ENCODE results near the gene TPRG1L. TPM values are rescaled to one million over a fixed set of nuclear protein-coding genes. Genes with fewer than 3 reads are reported as not detected.
"Not testable (repeated sequence)": the region's sequence is repeated elsewhere in the genome, so short reads cannot be mapped to it uniquely, and the experiment has no call there.

The TPRG1L gene
- total and polyA plus RNA-seq, 5 donors, result 35.8 to 51.4 (median 46.6) TPM

DNA sequence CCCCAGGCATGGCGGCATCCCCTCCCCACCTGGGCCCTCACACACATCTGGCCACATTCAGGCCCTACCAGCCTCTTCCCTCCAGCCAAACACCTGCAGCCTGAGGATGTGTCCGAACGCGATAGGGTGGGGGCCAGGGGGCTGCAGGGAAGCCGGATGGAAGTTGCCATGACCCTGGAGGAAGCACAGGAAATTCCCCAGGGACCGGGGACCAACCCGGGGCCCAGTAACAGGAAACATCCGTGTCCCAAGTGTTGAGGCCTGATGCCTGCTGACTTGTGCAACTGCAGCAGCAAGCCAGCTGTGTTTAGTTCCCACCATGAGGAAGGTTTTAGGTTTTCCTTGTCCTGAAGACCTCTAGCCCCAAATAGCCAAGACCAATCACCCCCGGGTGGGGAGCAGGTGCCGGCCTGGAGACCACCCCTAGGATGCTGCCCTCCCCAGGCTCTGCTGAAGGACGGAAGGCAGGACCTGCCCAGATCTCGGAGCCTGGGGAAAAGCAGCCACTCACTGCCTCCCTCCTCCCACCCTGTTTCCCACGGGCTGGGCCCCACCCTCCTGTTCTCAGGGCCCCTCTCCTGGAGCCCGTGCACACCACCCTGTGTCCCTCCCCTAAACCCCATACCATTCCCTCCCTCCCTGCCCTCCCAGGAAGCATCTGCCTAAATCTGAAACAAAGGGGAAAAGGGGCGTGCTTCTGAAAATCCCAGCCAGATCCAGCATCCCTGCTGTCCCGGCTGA lies 43.3 kb upstream of the TPRG1L start:
- no peak overlapping the region for H3K4me3 ChIP-seq (ENCODE audit: low read length)
- no peak overlapping the region for H3K27ac ChIP-seq (ENCODE audit: low read length)
- H3K9me3 ChIP-seq (ENCODE audit: control insufficient read depth, low read length), result no peaks in the 10 kb centered on the region
- ATAC-seq, result no peak
- no peaks in the 10 kb centered on the region for H3K27me3 ChIP-seq (ENCODE audit: control insufficient read depth, insufficient read depth)
- intact Hi-C loops (cut with DNase I), result no loop called here
- DNase-seq, result no peak
- WGBS, result 51% methylated on average over 16 of the region's 16 CpGs
- no peaks in the 10 kb centered on the region for H3K4me1 ChIP-seq (ENCODE audit: control insufficient read depth, insufficient read depth, low read length)

DNA sequence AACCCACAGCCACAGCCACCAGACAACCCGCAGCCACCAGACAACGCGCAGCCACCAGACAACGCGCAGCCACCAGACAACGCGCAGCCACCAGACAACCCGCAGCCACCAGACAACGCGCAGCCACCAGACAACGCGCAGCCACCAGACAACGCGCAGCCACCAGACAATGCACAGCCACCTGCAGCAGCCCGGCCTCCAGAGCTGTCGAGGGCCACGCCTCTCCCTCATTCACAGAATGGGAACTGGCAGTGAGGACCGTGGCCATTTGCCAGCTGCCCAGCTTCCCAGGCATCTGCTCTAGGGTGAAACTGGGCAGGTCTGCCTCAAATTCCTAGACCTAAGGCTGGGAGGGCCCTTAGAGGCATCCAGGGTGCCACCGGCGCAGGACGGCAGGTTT lies 41.1 kb upstream of the TPRG1L start:
- WGBS, result 88% methylated on average over 17 of the region's 21 CpGs

DNA sequence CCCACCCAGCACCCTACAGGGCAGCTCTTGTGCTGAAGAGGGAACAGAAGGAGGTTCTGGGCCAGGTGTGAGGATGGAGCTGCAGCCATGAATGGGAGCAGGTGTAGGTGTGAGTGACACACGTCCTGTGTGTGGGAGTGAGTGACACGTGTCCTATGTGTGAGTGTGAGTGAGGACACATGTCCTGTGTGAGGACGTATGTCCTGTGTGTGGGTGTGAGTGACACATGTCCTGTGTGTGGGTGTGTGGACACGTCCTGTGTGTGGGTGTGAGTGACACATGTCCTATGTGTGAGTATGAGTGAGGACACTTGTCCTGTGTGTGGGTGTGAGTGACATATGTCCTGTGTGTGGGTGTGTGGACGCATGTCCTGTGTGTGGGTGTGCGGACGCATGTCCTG lies 39.9 kb upstream of the TPRG1L start:
- intact Hi-C loops (cut with DNase I), result no loop called here
- no peaks in the 10 kb centered on the region for H3K27me3 ChIP-seq (ENCODE audit: control insufficient read depth, insufficient read depth)
- H3K9me3 ChIP-seq (ENCODE audit: control insufficient read depth, low read length), result no peaks in the 10 kb centered on the region
- H3K4me1 ChIP-seq (ENCODE audit: control insufficient read depth, insufficient read depth, low read length), result no peaks in the 10 kb centered on the region
- ATAC-seq (no peak), DNase-seq (no peak)
- no peak overlapping the region for H3K27ac ChIP-seq (ENCODE audit: low read length)
- 79% methylated on average over 7 of the region's 7 CpGs for WGBS
- no peak overlapping the region for H3K4me3 ChIP-seq (ENCODE audit: low read length)

More for the DNA sequence above, 41.1 kb upstream of the TPRG1L start:
- DNase-seq; intact Hi-C loops (cut with DNase I); H3K27me3 ChIP-seq (ENCODE audit: control insufficient read depth, insufficient read depth); H3K4me3 ChIP-seq (ENCODE audit: low read length); H3K4me1 ChIP-seq (ENCODE audit: control insufficient read depth, insufficient read depth, low read length); H3K27ac ChIP-seq (ENCODE audit: low read length); ATAC-seq; H3K9me3 ChIP-seq (ENCODE audit: control insufficient read depth, low read length): not testable (repeated sequence)

DNA sequence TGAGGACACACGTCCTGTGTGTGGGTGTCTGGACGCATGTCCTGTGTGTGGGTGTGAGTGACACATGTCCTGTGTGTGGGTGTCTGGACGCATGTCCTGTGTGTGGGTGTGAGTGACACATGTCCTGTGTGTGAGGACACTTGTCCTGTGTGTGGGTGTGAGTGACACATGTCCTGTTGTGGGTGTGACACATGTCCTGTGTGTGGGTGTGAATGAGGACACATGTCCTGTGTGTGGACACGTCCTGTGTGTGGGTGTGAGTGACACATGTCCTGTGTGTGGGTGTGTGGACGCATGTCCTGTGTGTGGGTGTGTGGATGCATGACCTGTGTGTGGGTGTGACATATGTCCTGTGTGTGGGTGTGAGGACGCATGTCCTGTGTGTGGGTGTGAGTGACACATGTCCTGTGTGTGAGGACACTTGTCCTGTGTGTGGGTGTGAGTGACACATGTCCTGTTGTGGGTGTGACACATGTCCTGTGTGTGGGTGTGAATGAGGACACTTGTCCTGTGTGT lies 39.4 kb upstream of the TPRG1L start:
- intact Hi-C loops (cut with DNase I); ATAC-seq: not testable (repeated sequence)

DNA sequence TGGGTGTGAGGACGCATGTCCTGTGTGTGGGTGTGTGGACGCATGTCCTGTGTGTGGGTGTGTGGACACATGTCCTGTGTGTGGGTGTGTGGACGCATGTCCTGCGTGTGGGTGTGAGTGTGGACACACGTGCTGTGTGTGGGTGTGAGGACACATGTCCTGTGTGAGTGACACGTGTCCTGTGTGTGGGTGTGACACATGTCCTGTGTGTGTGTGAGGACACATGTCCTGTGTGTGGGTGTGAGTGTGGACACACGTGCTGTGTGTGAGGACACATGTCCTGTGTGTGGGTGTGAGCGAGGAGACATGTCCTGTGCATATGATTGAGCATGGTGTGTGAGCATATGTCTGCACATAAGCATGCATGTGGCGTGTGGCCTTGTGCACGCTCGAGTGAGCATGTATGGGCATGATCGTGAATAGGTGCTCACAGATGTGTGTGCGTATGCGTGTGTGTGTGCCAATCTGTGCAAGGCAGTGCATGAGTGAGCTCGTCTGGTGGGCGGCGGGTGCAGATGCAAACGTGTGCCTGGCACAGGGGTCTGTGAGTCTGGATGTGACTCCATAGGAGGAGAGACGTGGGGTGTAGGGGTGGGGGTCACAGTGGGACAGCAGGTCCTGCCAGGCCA lies 38.8 kb upstream of the TPRG1L start:
- no peaks in the 10 kb centered on the region for H3K9me3 ChIP-seq (ENCODE audit: control insufficient read depth, low read length)
- intact Hi-C loops (cut with DNase I), result no loop called here
- H3K27me3 ChIP-seq (ENCODE audit: control insufficient read depth, insufficient read depth), result no peaks in the 10 kb centered on the region
- WGBS, result 91% methylated on average over 19 of the region's 19 CpGs
- no peak overlapping the region for H3K4me3 ChIP-seq (ENCODE audit: low read length)
- H3K4me1 ChIP-seq (ENCODE audit: control insufficient read depth, insufficient read depth, low read length), result no peaks in the 10 kb centered on the region
- ATAC-seq (no peak), DNase-seq (no peak)
- no peak overlapping the region for H3K27ac ChIP-seq (ENCODE audit: low read length)

More for the DNA sequence above, 39.4 kb upstream of the TPRG1L start:
- H3K4me3 ChIP-seq (ENCODE audit: low read length); DNase-seq; H3K27me3 ChIP-seq (ENCODE audit: control insufficient read depth, insufficient read depth); H3K4me1 ChIP-seq (ENCODE audit: control insufficient read depth, insufficient read depth, low read length); H3K27ac ChIP-seq (ENCODE audit: low read length); H3K9me3 ChIP-seq (ENCODE audit: control insufficient read depth, low read length): not testable (repeated sequence)
- WGBS, result 63% methylated on average over 6 of the region's 6 CpGs

DNA sequence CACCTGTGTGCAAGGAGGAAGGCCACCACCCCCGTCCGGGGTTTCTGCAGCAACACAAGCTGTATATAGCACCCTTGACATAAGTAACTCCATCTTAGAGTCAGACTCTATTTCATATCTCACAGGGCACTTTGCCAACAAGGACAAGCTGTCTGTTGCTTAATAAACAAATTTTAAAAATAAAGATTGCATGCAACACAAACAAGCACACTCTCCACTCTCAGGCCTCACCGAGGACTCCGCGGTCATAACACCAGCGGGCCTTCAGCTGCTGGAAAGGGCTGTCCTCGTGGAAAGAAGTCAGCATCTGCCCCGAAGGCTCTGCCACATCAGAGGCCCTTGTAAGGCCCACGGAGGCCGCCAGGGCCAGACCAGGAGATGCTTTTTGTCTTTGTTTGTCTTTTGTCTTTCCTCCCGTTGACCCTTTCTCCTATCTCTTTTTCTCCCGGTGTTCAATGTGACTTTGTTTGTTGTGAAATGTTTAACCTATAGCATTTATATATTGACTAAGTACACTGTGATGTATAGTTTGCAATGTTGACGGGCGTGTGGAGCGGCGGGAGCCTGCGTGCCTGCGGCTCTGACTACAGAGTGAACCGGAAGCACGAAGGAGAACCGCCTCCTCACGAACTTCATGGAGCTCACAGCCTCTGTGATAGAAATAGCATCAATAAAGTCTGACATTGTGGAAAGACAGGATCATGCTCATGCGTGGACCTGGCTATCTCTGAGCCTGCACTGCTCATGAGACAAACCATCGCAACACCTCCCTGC lies 37.6 kb upstream of the TPRG1L start:
- intact Hi-C loops (cut with DNase I), result no loop called here
- H3K27me3 ChIP-seq (ENCODE audit: control insufficient read depth, insufficient read depth), result no peaks in the 10 kb centered on the region
- 81% methylated on average over 24 of the region's 24 CpGs for WGBS
- no peak for ATAC-seq
- no peak for DNase-seq
- H3K4me1 ChIP-seq (ENCODE audit: control insufficient read depth, insufficient read depth, low read length), result no peaks in the 10 kb centered on the region
- no peak overlapping the region for H3K4me3 ChIP-seq (ENCODE audit: low read length)
- no peaks in the 10 kb centered on the region for H3K9me3 ChIP-seq (ENCODE audit: control insufficient read depth, low read length)
- no peak overlapping the region for H3K27ac ChIP-seq (ENCODE audit: low read length)

DNA sequence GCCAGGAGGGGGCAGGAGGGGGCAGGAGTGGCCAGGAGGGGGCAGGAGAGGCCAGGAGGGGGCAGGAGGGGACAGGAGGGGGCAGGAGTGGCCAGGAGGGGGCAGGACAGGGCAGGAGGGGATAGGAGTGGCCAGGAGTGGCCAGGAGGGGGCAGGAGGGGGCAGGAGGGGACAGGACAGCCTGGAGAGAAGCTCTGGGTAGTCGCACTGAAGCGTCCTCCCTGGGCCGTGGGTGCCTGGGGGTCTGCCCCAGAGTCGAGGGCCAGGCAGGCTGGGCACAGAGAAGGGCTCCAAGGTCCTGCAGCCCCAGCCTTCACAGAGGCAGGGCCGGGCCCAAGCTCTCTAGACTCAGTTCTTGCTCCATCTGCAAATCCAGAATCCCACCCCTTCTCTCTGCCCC lies 36.4 kb upstream of the TPRG1L start:
- no peak for ATAC-seq
- Histone ChIP-seq H3K4me3 (ENCODE audit: low read length) (no peak overlapping the region), H3K9me3 (ENCODE audit: control insufficient read depth, low read length) (no peaks in the 10 kb centered on the region), H3K27me3 (ENCODE audit: control insufficient read depth, insufficient read depth) (no peaks in the 10 kb centered on the region), H3K4me1 (ENCODE audit: control insufficient read depth, insufficient read depth, low read length) (no peaks in the 10 kb centered on the region), H3K27ac (ENCODE audit: low read length) (no peak overlapping the region)
- intact Hi-C loops (cut with DNase I), result no loop called here
- DNase-seq, result no peak
- 90% methylated on average over 5 of the region's 5 CpGs for WGBS

DNA sequence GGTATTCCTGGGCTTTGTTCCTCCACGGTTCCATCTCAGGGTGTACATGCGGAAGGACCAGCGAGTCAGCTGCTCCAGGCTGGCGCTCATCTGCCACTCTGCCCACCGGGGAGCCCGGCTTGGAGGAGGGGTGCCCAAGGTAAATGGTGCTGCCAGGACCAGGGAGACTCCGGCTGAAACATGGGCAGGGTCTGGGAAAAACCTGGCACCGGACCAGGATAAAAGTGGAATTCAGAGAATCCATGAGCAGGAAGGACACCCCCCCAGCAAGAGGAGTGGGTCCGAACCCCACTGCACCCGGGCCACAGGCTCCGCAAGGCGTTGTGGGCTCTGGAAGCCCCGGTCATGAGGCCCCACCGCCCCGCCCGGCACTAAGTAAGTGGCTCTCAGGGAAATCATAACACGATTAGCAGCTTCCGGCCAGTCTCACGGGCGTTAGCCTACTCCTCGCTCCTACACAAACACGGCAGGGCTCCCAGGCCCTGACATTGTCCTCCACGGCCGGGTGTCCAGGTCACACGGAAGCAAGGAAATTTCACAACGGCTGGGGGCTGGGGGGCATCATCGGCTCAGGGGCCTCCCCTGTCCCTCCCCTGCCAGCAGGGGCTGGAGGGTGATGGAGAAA lies 34.6 kb upstream of the TPRG1L start:
- Histone ChIP-seq H3K9me3 (ENCODE audit: control insufficient read depth, low read length) (no peaks in the 10 kb centered on the region), H3K27ac (ENCODE audit: low read length) (no peak overlapping the region), H3K27me3 (ENCODE audit: control insufficient read depth, insufficient read depth) (no peaks in the 10 kb centered on the region), H3K4me1 (ENCODE audit: control insufficient read depth, insufficient read depth, low read length) (no peaks in the 10 kb centered on the region), H3K4me3 (ENCODE audit: low read length) (no peak overlapping the region)
- peak; percentile 58 to 83 (median 77) for DNase-seq
- intact Hi-C loops (cut with DNase I), result no loop called here
- WGBS, result 43% methylated on average over 27 of the region's 27 CpGs
- peak; percentile 70 to 90 for ATAC-seq

DNA sequence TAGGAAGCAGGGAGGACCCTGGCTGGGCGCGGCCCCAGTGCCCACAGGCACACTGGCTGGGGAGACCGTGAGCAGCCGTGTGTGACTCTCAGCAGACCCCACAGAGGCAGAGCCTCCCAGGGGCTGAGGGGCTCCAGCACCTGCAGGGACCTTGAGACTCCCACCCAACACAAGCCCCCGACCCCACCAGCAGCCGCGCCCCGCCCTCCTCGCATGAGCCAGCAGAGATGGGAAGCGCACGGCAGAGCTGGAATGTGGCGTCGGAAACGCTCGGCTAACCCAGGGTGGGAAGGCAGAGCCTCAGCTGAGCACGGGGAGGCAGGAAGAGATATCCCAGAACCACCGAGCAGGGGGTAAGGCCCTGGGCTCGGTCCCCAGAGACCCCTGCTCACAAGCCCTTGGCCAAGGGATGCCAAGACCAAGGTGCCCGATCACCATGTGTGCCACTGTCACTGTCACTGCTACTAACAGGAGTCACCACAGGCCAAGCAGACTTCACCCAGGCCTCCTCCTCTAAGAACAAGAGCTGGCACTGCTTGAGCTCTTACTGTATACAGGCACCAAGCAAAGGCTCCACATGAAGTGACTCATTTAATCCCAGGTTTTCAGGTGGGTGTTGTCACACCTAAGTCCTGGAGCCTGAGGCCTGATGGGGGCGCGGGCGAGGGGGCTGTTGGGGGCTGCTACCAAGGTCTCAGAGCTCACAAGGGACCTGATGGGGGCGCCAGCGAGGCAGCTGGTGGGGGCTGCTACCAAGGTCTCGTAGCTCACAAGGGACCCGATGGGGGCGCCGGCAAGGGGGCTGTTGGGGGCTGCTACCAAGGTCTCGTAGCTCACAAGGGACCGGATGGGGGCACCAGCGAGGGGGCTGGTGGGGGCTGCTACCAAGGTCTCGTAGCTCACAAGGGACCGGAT lies 33.6 kb upstream of the TPRG1L start:
- intact Hi-C loops (cut with DNase I), result no loop called here
- Histone ChIP-seq H3K9me3 (ENCODE audit: control insufficient read depth, low read length) (no peaks in the 10 kb centered on the region), H3K27me3 (ENCODE audit: control insufficient read depth, insufficient read depth) (no peaks in the 10 kb centered on the region), H3K4me1 (ENCODE audit: control insufficient read depth, insufficient read depth, low read length) (no peaks in the 10 kb centered on the region), H3K27ac (ENCODE audit: low read length) (no peak overlapping the region), H3K4me3 (ENCODE audit: low read length) (no peak overlapping the region)
- 86% methylated on average over 33 of the region's 33 CpGs for WGBS
- ATAC-seq (peak in 1 of 2 donors; percentile 40), DNase-seq (no peak)

DNA sequence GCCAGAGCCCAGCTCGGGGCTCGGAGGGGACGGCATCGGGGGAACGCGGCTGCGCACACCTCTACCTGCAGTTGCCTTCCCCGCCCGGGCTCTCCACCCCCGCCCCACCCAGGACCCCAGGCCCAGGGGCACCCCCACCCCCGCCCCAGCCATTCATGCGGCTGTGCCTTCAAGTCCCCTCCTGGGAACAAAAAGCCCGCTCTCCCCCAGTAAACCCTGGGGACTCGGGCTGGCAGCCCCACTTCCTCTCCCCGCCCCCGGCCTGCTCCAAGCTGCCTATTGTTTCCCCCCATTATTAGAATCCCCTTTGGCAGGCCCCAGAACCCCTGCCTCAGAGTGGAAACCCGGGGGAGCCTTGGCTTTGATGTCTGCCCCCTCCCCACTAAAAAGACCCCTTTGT lies 31.5 kb upstream of the TPRG1L start:
- peaks cover under 1% of the 10 kb centered on the region for H3K4me1 ChIP-seq (ENCODE audit: control insufficient read depth, insufficient read depth, low read length)
- WGBS, result 87% methylated on average over 17 of the region's 17 CpGs
- intact Hi-C loops (cut with DNase I), result no loop called here

More for the DNA sequence above, 31.5 kb upstream of the TPRG1L start:
- Histone ChIP-seq H3K9me3 (ENCODE audit: control insufficient read depth, low read length) (no peaks in the 10 kb centered on the region), H3K27me3 (ENCODE audit: control insufficient read depth, insufficient read depth) (no peaks in the 10 kb centered on the region), H3K27ac (ENCODE audit: low read length) (no peak overlapping the region), H3K4me3 (ENCODE audit: low read length) (no peak overlapping the region)
- ATAC-seq (no peak), DNase-seq (no peak)
